ENCODE measurements around the gene ATG7. TPM values are rescaled to one million over a fixed set of nuclear protein-coding genes. Genes with fewer than 3 reads are reported as not detected.

Gene ATG7
- total and polyA plus RNA-seq, 4 donors: 7.4 to 53.8 (median 15.6) TPM

DNA sequence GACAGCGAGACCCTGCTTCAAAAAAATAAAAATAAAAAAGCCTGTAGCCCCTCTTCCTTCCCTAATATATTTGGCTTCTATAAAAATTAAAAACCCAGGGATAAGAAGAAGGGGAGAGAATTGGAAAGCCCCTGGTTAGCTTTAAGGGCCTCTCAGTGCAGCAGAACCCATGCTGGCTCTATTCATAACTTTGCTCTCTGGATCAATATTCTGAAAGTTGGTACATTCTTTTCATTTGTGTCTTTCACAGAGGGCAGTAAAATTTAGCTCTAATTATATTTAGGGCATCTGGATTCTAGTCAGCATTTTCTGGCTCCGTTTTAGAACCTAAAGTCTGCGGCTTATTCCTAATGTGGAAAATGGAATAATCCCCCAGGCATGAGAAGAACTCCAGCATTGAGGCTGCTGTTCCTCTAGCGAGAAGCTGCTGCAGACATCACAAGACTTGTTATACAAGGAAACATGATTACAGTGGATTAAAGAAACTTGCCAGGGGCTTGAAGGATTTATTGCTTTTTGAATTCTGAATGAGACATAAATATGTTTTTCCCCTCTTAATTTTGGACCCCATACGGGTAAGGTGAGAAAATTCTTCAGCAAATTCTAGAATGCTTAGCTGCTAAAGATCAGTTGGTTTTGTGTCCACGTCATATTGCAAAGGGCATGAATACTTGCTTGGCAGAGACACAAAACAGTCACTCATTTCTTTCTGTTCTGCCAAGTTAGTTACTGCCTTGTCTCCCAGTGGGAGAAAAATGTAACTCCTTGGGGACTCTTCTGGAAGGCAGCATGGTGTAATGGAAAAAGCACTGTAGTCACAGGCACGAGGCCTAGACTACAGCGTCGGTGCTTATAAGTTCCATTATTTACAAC is 193.8 kb downstream of the ATG7 start:
- Histone ChIP-seq H3K9me3 (ENCODE audit: control insufficient read depth in 4 of 4, low read length in 3 of 4) (no peaks in the 10 kb centered on the region), H3K4me3 (ENCODE audit: low read depth in 1 of 3, low read length in 3 of 3) (no peak overlapping the region), H3K27ac (ENCODE audit: low read depth in 1 of 2, low read length in 2 of 2) (peak overlapping the region in 1 of 2 donors; percentile 14), H3K27me3 (ENCODE audit: control insufficient read depth in 4 of 4, insufficient read depth in 4 of 4, low read length in 3 of 4) (no peaks in the 10 kb centered on the region), H3K4me1 (ENCODE audit: control insufficient read depth in 4 of 4, insufficient read depth in 4 of 4, low read length in 3 of 4) (no peaks in the 10 kb centered on the region), H3K36me3 (ENCODE audit: control insufficient read depth in 4 of 4, insufficient read depth in 3 of 4, low read depth in 1 of 4, low read length in 3 of 4) (peaks cover 0 to 2% (median 0%) of the 10 kb centered on the region in 4 donors), H3K9ac (ENCODE audit: low read depth in 1 of 2, low read length in 2 of 2) (no peak overlapping the region)
- 86% methylated on average over 9 of the region's 9 CpGs for WGBS
- no peak for DNase-seq (ENCODE audit: low spot score)
- TF ChIP-seq, protein P1, sequence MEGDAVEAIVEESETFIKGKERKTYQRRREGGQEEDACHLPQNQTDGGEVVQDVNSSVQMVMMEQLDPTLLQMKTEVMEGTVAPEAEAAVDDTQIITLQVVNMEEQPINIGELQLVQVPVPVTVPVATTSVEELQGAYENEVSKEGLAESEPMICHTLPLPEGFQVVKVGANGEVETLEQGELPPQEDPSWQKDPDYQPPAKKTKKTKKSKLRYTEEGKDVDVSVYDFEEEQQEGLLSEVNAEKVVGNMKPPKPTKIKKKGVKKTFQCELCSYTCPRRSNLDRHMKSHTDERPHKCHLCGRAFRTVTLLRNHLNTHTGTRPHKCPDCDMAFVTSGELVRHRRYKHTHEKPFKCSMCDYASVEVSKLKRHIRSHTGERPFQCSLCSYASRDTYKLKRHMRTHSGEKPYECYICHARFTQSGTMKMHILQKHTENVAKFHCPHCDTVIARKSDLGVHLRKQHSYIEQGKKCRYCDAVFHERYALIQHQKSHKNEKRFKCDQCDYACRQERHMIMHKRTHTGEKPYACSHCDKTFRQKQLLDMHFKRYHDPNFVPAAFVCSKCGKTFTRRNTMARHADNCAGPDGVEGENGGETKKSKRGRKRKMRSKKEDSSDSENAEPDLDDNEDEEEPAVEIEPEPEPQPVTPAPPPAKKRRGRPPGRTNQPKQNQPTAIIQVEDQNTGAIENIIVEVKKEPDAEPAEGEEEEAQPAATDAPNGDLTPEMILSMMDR (IDR thresholded peaks at IDR 0.05; ENCODE audit: low read depth, low read length, missing input control): no peak
- TF ChIP-seq JUND (IDR thresholded peaks at IDR 0.05) (peak in 1 of 2 donors; percentile 12), RAD21 (IDR thresholded peaks at IDR 0.05) (no peak)

DNA sequence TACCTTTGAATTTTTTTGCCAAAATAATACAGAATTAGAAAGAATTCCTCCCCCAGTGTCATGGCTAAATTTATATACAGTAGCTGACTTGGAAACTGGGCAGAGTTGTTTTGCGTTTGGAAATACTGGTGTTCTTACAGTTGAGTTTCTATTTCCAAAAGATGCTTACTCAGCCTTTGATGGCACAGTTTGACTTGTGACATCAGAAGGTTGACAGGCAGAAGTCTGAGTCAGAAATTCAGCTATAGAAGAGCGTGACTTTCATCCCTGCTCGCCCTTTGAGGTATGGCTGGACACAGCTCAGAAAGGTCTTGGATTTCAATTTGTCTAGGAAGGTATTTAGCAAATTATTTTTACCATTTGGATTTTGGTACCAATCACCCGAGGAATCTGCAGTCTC is 195.7 kb downstream of the ATG7 start:
- Histone ChIP-seq H3K27me3 (ENCODE audit: control insufficient read depth in 4 of 4, insufficient read depth in 4 of 4, low read length in 3 of 4) (no peaks in the 10 kb centered on the region), H3K9me3 (ENCODE audit: control insufficient read depth in 4 of 4, low read length in 3 of 4) (no peaks in the 10 kb centered on the region), H3K4me1 (ENCODE audit: control insufficient read depth in 4 of 4, insufficient read depth in 4 of 4, low read length in 3 of 4) (no peaks in the 10 kb centered on the region), H3K4me3 (ENCODE audit: low read depth in 1 of 3, low read length in 3 of 3) (no peak overlapping the region), H3K9ac (ENCODE audit: low read depth in 1 of 2, low read length in 2 of 2) (no peak overlapping the region), H3K36me3 (ENCODE audit: control insufficient read depth in 4 of 4, insufficient read depth in 3 of 4, low read depth in 1 of 4, low read length in 3 of 4) (peaks cover 0 to 2% (median 0%) of the 10 kb centered on the region in 4 donors), H3K27ac (ENCODE audit: low read depth in 1 of 2, low read length in 2 of 2) (no peak overlapping the region)
- TF ChIP-seq RXRA (IDR thresholded peaks at IDR 0.05) (no peak), NR2F2 (IDR thresholded peaks at IDR 0.05) (no peak), FOXA1 (IDR thresholded peaks at IDR 0.05) (no peak), RAD21 (IDR thresholded peaks at IDR 0.05) (no peak), JUND (IDR thresholded peaks at IDR 0.05) (no peak), GABPA (IDR thresholded peaks at IDR 0.05 in 1 of 2, conservative IDR thresholded peaks at IDR 0.05 in 1 of 2) (no peak), SP1 (IDR thresholded peaks at IDR 0.05) (no peak)
- TF ChIP-seq, protein P2, sequence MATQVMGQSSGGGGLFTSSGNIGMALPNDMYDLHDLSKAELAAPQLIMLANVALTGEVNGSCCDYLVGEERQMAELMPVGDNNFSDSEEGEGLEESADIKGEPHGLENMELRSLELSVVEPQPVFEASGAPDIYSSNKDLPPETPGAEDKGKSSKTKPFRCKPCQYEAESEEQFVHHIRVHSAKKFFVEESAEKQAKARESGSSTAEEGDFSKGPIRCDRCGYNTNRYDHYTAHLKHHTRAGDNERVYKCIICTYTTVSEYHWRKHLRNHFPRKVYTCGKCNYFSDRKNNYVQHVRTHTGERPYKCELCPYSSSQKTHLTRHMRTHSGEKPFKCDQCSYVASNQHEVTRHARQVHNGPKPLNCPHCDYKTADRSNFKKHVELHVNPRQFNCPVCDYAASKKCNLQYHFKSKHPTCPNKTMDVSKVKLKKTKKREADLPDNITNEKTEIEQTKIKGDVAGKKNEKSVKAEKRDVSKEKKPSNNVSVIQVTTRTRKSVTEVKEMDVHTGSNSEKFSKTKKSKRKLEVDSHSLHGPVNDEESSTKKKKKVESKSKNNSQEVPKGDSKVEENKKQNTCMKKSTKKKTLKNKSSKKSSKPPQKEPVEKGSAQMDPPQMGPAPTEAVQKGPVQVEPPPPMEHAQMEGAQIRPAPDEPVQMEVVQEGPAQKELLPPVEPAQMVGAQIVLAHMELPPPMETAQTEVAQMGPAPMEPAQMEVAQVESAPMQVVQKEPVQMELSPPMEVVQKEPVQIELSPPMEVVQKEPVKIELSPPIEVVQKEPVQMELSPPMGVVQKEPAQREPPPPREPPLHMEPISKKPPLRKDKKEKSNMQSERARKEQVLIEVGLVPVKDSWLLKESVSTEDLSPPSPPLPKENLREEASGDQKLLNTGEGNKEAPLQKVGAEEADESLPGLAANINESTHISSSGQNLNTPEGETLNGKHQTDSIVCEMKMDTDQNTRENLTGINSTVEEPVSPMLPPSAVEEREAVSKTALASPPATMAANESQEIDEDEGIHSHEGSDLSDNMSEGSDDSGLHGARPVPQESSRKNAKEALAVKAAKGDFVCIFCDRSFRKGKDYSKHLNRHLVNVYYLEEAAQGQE (IDR thresholded peaks at IDR 0.05): no peak
- TF ChIP-seq, protein P3, sequence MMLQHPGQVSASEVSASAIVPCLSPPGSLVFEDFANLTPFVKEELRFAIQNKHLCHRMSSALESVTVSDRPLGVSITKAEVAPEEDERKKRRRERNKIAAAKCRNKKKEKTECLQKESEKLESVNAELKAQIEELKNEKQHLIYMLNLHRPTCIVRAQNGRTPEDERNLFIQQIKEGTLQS (IDR thresholded peaks at IDR 0.05): no peak
- TF ChIP-seq, protein P1 (IDR thresholded peaks at IDR 0.05; ENCODE audit: low read depth, low read length, missing input control): no peak
- DNase-seq (ENCODE audit: low spot score): no peak
- WGBS: 95% methylated on average over 4 of the region's 4 CpGs
